ENCODE results near the gene CCDC7.
A peak's percentile ranks its signal among the peaks of the same experiment; 100 is the strongest.
"Not testable (repeated sequence)": the region's sequence is repeated elsewhere in the genome, so short reads cannot be mapped to it uniquely, and the experiment has no call there.

The CCDC7 gene

GRCh38 chr10:32445740-32446535, at the start of gene CCDC7:
TSS of gene CCDC7 (plus strand) at chr10:32446140. CDS start at chr10:32451643, 5,503 bp downstream.
- DNase-seq: peak; percentile 80

GRCh38 chr10:32397163-32397562, 48.8 kb upstream of the CCDC7 start:
- DNase-seq: not testable (repeated sequence)

- DNase-seq: not testable (repeated sequence)
Measured at GRCh38 chr10:32399720-32400119, 46.2 kb upstream of the CCDC7 start.

GRCh38 chr10:32400961-32401360, 45.0 kb upstream of the CCDC7 start:
- DNase-seq: no peak

- no peak for DNase-seq
Measured at GRCh38 chr10:32402499-32402898, 43.4 kb upstream of the CCDC7 start.

GRCh38 chr10:32403091-32403490, 42.8 kb upstream of the CCDC7 start:
- no peak for DNase-seq

- DNase-seq: no peak
Measured at GRCh38 chr10:32408690-32409089, 37.2 kb upstream of the CCDC7 start.

- DNase-seq: no peak
Measured at GRCh38 chr10:32409741-32410140, 36.2 kb upstream of the CCDC7 start.

GRCh38 chr10:32410569-32410968, 35.4 kb upstream of the CCDC7 start:
- DNase-seq: no peak

GRCh38 chr10:32411797-32412498, 34.0 kb upstream of the CCDC7 start:
- no peak for DNase-seq

GRCh38 chr10:32412499-32412853, 33.5 kb upstream of the CCDC7 start:
- DNase-seq: peak; percentile 0

GRCh38 chr10:32413513-32413912, 32.4 kb upstream of the CCDC7 start:
- DNase-seq: no peak

- DNase-seq: no peak
Measured at GRCh38 chr10:32415361-32415760, 30.6 kb upstream of the CCDC7 start.

- no peak for DNase-seq
Measured at GRCh38 chr10:32417911-32418547, 27.9 kb upstream of the CCDC7 start.

GRCh38 chr10:32418572-32418971, 27.4 kb upstream of the CCDC7 start:
- no peak for DNase-seq

GRCh38 chr10:32419615-32420014, 26.3 kb upstream of the CCDC7 start:
- DNase-seq: no peak

GRCh38 chr10:32426186-32426585, 19.8 kb upstream of the CCDC7 start:
- no peak for DNase-seq

GRCh38 chr10:32433542-32433941, 12.4 kb upstream of the CCDC7 start:
- DNase-seq: no peak

GRCh38 chr10:32436215-32436614, 9.7 kb upstream of the CCDC7 start:
- DNase-seq: no peak

GRCh38 chr10:32437334-32437733, 8.6 kb upstream of the CCDC7 start:
- DNase-seq: no peak

GRCh38 chr10:32445036-32445435, 904 bp upstream of the CCDC7 start:
- no peak for DNase-seq

GRCh38 chr10:32446536-32447406, 831 bp downstream of the CCDC7 start:
- peak; percentile 23 for DNase-seq

- DNase-seq: no peak
Measured at GRCh38 chr10:32454148-32454547, 8.2 kb downstream of the CCDC7 start.

Measured in NCI-H69 (cell line).